Stimulated activated CD8-positive, alpha-beta memory T cell treated with anti-CD3 and anti-CD28 coated beads, Interleukin-7, amount 100 ng/mL, for 48 hours (primary cell): ENCODE results near the gene DLGAP1.
"Not testable (repeated sequence)": the region's sequence is repeated elsewhere in the genome, so short reads cannot be mapped to it uniquely, and the experiment has no call there.

Experiments used
- DNase-seq, 2 donors: peaks; one replicate each; pipeline ENCODE4 v3.0.0-alpha.2; 2020; ENCODE audit warnings: low read depth in 1 of 2; ENCODE audit errors: extremely low read depth in 1 of 2

The DLGAP1 gene

DNA sequence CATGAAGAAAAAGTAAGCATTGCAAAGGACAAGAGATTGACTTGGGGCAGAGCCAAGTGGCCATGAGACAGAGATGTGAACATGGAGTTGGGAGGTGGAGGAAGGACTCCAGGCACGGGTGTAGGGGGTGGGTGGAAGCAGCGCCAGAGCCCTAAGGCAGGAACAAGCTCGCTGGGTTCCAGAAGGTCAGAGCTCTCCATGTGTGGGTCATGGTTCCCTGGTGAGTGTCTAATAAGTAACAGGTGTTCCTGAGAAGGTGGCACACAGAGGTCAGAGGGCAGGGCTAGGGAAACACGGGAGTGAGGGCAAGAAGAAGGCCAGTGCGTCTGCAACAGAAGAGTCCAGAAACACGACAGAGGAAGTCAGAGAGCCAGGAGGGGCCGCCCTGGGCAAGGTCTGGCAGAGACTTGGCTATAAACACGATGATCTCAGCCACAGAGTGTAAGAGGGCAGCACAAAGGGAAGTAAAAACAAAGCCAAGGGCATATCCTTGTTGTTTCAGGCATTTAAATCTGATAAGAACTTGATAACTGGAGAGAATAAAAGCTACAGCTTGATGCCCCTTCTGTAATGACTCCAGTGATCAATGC is 744.3 kb downstream of the DLGAP1 start:
- no peak for DNase-seq

DNA sequence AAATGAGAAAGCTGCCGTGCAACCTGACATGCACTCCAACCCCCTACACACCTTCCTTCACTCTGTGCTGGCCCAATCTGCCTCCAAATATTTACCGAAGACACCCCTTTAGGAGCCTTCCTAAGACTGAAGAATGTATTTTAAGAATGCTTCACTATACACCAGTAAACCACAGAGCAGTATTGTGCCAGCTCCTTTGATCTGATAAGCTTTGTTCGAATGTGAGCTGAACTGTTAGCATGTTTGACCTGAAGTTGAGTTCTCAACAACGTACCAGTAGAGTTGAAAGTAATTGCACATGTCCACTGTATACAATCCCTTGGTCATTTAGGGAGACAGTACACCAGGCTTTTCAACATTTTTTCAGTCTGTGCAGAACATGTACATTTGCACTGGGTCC is 745.9 kb downstream of the DLGAP1 start:
- no peak for DNase-seq

DNA sequence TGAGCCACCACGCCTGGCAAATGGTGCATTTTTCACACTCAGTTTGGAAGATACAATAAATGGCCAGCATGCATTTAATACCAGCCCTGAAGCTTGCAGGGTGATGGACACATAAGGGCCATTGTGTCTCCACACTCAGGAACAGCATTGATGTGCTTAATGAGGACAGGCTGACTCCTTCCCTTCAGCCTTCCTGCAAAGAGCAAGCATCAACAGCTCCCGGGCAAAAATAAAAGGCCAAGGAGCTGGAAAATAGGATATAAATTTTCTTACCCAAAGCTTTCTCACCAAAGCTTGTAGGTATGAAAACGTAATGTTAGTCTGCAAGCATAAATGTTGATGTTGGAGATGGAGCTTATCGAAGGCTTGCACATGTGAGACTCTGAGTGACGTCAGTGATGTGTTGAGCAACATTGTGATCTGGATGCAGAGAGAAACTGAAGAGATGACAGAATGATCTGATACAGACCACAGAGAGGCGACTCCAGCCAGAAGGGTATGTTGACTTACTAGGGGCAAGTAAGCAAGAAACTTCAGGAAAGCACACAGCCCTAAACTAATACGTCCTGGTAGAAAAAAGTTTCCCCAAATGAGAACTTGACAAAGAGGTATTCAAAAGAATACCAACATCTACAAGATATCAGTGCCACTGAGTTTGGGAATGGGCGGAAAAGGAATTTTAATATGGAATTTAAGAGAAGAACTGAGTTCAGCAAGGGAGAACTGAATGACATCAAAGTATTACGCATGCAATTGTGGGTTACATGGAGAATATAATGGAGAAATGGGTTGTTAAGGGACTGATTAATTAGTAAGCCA is 748.6 kb downstream of the DLGAP1 start:
- no peak for DNase-seq

DNA sequence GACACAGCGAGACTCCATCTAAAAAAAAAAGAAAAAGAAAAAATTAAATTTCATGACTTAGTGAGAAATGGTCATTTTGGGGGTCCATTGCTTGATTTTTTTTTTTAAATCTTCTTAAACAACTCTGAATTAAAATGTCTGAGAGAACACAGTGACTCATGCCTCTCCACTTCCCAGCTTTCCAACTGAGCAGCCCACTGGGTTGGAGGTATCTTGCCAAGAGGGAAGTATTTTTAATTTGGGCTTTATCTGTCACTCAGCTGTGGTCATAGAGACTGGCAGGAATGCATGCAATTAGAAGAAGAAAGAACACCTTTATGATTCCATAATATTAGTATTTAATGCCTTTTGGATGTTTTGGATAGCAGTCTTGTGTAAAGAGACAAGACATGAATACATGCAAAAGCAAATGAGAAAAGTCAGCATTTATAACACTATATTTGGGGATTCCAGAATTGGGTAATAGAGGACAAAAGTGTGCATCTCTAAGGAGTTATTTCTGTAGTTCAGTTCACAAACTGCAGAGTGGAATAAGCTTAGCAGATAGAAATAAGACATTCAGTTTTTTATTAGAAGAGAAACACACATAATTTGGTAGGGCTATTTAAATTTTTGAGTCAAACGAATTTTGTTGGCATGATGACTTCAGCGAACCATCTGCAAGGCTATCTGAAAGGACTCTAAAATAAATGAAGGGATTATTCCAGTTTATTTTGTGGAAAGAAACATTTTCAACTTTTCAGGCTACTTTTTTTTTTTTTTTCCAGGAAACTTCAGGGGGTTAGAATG is 750.4 kb downstream of the DLGAP1 start:
- DNase-seq, result no peak

DNA sequence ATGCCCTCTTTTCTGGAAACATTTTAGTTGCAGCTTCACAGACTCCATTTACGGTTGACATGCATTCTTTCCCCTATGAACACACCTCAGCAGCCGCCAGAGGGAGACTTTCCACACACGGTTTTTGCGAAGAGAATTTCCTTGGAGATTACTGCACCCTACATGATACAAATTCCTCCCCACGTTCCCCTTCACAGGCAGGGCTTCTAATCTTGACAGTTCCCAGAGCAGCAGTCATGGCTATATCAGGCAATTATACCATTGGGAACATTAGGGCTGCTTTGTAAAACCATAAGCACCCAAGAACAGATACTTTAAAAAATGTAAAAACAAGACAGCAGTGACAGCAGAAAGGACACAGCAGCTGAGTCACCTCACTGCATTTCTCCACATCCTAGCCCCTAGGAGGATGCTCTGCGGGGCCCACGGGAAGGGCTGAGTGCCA is 751.4 kb downstream of the DLGAP1 start:
- DNase-seq, result peak in 1 of 2 donors; percentile 0

DNA sequence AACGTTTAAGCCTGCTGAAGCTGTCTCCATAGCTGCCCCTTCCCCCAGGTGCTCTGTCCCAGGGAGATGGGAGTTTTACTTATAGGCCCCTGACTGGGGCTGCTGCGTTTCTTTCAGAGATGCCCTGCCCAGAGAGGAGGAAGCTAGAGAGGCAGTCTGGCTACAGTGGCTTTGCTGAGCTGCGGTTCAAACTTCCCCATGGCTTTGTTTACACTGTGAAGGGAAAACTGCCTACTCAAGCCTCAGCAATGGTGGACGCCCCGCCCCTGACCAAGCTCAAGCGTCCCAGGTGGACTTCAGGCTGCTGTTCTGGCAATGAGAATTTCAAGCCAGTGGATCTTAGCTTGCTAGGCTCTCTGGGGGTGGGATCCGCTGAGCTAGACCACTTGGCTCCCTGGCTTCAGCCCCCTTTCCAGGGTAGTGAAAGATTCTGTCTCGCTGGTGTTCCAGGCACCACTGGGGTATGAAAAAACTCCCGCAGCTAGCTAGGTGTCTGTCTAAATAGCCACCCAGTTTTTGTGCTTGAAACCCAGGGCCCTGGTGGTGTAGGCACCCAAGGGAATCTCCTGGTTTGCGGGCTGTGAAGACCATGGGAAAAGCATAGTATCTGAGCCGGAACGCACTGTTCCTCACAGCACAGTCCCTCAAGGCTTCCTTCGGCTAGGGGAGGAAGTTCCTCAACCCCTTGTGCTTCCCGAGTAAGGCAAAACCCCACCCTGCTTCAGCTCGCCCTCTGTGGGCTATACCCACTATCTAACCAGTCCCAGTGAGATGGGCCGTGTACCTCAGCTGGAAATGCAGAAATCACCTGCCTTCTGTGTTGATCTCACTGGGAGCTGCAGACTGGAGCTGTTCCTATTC is 755.2 kb downstream of the DLGAP1 start:
- DNase-seq, result not testable (repeated sequence)

DNA sequence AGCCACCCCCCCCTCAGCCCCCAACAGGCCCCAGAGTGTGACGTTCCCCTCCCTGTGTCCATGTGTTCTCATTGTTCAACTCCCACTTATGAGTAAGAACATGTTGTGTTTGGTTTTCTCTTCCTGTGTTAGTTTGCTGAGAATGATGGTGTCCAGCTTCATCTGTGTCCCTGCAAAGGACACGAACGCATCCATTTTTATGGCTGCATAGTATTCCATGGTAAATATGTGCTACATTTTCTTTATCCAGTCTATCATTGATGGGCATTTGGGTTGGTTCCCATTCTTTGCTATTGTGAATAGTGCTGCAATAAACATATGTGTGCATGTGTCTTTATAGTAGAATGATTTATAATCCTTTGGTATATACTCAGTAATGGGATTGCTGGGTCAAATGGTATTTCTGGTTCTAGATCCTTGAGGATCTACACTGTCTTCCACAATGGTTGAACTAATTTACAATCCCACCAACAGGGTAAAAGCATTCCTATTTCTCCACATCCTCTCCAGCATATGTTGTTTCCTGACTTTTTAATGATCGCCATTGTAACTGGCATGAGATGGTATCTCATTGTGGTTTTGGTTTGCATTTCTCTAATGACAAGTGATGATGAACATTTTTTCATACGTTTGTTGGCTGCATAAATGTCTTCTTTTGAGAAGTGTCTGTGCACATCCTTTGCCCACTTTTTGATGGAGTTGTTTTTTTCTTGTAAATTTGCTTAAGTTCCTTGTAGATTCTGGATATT is 760.9 kb downstream of the DLGAP1 start:
- not testable (repeated sequence) for DNase-seq

DNA sequence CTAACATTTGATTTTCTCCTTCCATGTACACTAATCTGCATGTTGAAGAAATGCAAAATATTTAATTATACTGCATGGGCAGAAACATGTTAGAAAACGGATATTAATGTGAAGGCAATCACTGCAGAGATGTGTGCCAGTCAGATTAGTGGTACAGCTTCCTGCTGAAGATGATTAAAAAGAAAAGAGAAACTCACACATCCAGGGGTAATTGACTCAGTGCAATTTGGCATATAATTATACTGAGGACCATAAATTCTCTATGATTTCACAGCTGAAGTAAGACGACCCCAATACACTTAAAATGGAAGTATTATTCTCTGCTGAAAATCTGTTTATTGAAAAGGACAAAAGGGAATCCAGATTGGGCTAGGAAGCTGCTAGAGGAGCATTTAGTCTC is 761.7 kb downstream of the DLGAP1 start:
- no peak for DNase-seq

DNA sequence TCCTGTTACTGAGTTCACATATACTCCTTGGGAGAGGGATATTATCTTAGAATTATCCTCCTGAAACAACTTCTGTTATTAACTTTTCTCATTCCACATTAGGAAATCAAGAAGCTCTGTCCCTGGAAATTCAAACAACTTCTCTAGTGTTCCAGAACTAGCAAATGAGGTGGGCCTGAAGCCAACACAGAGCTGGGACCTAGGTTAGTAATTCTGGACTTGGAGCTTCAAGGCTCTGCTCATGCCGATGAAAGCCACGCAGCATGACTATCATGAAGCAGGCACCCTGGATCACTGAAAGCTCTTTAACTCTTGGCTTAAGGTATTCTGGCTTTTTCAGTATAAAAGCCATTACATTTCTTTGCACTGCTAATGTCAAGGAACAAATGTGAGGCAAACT is 762.4 kb downstream of the DLGAP1 start:
- no peak for DNase-seq

DNA sequence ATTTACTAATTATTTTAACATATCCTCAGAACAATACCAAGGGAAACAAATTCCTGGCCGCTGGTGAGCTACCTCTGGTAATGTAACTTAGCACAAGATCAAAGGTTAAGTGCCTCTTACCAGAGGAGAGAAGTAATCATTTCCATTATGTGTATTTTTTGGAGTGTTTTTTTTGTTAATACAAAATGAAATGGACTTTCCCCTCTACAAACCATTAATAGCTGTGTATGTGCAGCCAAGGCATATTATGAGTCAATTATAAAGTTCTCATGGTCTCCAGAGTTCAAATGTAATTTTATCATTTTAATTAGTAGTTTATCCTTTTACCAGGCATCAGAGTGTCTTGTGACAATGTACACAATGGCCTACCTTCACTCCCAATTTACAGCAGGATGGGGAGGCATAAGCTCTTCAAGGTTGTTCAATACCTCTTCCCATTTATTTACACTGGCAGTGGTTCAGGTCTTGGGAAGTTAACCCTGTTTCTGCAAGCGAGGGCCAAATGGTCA is 762.9 kb downstream of the DLGAP1 start:
- no peak for DNase-seq

DNA sequence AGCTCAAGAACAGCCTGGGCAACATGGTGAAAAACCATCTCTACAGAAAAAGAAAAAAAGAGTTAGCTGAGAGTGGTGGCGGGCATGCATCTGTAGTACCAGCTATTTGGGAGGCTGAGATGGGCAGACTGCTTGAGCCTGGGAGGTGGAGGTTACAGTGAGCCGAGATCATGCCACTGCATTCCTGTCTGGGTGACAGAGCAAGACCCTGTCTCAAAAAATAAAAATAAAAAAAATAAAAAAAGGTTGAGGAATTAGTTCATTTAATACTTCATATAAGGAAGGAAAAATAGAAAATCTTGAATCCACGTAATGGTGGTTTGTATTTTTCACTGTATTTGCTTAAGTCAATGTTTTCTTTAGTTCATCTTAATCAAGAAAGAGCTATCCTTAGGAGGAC is 763.4 kb downstream of the DLGAP1 start:
- DNase-seq, result no peak

DNA sequence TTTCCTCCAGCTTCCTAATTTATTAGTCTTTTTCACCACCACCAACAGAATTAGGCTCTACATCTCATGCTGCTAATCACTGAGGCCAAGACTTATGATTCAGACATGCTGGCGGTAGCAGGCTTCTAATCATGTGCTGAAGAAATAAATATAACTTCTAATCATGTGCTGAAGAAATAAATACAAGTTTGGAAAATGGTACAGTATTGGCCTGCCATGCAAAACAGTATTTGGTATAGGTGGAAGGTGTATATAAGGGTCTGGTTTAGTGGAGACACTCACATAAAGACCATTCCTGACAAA is 764.4 kb downstream of the DLGAP1 start:
- DNase-seq, result no peak

DNA sequence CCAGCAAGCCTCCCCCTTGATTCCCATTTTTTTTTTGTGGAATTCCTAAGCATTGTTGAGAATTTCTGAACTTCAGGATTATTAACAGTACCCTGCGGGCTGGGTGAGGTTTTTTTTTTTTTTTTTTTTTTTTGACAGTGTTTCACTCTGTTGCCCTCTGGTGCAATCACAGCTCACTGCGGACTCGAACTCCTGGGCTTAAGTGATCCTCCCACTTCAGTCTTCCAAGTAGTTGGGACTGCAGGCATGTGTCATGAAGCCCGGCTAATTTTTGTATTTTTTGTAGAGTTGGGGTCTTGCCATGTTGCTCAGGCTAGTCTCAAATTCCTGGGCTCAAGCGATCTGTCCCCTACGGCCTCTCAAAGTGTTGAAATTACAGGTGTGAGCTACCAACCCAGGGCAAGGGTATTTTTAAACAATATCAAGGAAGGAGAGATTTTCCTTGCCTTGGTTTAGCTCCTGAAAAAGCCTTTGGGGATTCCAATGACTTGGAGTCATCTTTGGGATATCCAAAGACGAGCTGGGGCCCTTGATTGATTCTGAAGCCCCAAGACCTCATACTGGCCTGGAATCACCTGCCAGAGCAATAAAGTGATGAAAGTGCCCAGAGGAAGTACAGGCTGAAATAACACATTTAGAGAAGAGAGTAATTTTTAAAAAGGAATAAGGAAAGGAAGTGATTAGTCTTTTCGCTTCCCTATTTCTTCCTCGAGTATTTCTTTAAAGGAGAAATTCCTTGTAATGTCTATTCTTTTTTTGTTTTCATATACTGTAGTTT is 764.9 kb downstream of the DLGAP1 start:
- DNase-seq, result no peak

DNA sequence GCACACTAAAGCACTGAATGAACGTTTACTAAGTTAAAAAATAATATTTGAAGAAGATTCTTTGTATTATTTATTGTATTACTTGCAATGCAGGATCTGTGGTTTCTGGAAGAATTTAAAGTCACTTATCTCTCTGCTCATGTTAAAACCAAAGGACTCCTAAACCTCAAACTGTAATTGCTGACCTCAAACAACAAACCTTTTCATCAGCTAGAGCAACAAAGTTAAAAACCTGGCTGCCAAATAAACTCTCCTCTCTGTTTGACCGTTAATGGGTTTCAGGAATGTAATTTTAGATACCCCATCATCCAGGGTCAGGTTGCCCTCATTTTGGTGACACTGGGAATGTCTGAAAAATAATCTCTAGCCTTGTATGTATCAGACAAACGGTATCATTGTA is 766.0 kb downstream of the DLGAP1 start:
- no peak for DNase-seq

DNA sequence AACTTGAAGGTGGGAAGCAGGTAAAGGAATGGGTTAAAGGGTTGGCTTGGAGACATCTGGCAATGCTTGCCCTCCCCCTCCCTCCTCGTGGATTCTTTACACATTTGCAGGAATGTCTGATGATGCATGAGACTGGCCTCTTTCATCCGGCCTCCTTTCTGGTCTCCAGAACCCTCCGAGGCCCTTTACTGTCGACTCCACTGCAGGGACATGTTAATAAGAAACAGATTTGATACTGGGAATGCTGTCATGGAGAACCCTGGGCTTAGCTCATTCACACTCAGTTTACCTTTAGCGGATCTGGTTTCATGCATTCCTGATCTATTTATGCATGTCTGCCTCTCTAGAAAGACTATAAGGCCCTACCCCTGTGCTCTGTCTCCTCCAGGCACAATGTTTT is 766.4 kb downstream of the DLGAP1 start:
- DNase-seq, result no peak

DNA sequence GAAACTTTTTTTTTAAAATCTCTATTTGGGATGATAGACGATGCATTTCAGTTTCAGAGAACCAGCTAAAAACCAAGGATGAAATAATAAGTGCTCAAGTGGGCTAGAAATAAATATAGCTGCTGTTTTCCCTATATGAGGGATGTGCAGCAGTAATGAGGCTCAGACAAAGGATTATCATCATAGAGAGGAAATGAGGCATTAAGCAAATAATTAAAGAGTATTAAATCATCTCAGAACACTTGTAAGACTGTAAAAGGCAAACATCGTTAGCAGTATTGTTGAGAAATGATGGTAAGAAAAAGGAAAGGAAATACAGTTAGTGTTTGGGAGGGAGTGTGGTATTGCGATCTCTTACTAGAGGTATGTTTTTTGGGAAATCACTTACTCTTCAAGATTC is 771.6 kb downstream of the DLGAP1 start:
- no peak for DNase-seq

DNA sequence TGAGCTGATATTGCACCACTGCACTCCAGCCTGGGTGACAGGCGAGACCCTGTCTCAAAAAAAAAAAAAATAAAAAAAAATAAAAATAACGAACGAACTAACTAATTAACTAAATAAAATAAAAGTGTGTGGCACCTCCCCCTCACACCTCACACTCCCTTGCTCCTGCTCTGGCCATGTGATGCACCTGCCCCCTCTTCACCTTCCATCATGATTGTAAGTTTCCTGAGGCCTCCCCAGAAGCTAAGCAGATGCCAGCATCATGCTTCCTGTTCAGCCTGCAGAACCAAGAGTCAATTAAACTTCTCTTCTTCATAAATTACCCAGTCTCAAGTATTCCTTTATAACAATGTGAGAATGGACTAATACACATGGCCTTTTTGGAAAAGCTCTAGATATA is 773.0 kb downstream of the DLGAP1 start:
- DNase-seq, result no peak

DNA sequence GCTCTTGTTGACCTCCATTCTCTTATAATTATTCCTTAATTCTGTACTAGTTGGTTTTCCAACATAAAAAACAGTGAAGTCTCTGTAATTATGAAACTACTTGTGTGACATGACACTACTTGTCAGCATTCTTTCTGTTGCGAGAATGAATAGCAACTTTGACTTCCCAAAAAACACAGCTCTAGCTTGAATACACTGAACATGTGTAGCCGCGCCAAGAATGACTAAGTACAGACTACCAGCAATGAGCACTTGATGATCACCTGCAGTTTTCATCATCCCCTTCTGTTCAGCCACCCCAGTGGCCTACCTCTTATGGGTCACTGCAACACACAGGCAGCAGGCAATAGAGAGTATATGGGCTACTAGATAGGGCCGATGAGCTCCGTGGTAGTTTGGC is 775.9 kb downstream of the DLGAP1 start:
- DNase-seq, result no peak

DNA sequence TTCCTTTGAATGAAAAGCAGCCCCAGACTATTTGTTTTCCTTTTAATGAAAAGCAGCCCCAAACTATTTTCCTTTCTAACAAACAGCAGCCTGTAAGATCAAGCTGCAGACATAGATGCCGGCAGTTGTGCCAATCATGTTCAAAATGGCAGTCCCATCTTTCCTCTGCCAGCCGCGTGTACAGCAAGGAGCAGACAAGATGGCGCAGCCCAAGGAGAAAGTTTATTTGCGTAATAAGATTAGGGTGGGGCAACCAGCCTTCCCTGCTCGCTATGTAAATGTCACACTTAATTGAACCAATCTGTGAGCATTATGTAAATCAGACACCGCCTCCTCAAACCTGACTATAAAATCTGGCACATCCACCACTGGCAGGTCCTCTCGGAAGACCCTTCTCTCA is 779.1 kb downstream of the DLGAP1 start:
- no peak for DNase-seq
